ENCODE results near the gene AFDN.

Gene AFDN

DNA sequence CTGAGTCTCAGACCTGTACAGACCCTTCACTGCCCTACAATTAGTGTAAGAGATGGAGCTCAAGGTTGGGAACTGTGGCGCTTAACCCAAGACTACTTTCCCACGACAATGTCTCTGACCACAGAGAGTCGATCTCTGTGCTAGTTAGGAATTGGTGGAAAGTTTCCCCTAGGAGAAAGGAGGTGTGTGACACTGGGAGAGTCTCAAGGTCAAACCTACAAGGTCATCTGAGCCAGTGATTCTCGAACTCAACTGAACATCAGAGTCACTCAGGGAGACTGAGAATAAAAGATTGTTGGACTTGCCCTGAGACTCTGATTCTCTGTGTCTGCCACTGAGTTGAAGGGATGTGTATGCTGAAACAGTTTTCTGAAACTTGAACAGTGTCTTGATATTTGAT is 9.7 kb upstream of the AFDN start:
- no peak for DNase-seq

DNA sequence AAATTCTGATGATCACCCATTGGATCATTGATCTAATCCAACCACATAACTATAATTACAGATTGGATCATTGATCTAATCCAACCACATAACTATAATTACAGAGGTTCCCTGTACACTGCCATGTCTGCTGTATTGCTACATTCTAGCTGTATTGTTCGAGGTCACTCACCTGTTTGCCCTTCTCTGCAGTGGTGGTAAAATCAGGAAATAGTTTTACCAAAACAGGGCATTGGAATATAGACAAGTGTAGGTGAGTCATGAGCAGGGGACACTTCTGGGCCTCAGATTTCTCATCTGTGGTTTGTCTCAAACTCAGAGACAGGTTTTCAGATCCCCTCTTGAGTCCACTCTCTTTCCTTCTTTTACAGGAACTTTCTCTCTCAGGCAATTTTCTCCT is 9.0 kb upstream of the AFDN start:
- no peak for DNase-seq

DNA sequence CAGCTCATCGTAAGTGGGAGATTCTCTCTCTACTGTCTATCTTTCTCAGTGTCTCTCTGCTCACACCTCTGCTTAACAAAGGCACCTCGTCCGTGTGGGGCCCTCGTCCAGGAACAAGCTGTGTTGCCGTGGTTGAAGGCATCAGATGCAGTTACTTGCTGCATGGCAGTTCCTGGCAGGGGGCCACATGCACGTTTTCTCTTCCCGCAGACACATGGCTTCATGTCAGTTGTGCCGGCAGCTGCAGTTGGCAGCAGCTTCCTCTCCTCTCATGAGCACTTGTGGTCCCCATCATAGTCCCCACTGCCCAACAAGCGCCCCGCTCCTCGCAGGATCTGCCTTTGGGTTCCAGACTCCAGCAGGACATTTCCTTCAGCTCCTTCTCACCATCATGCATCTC is 7.1 kb upstream of the AFDN start:
- no peak for DNase-seq

DNA sequence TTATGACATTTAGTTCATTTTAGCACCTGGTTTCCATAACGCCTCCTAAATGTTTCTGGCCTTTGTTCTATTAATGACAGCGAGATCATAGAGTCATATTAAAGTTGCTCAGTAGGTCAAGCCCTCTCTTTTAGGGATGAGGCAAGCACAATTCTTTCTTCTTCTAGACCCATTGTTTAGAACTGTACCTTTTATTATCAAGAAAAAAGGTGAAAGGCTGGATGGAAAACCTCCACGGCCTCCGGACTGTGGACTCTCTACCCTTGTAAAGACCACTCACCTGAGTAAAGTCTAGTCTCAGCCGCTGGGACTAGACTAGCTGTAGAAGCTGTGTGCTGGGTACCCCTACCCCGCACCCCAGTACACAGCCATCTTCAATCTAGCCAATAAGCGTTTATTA is 6.0 kb upstream of the AFDN start:
- DNase-seq: no peak

DNA sequence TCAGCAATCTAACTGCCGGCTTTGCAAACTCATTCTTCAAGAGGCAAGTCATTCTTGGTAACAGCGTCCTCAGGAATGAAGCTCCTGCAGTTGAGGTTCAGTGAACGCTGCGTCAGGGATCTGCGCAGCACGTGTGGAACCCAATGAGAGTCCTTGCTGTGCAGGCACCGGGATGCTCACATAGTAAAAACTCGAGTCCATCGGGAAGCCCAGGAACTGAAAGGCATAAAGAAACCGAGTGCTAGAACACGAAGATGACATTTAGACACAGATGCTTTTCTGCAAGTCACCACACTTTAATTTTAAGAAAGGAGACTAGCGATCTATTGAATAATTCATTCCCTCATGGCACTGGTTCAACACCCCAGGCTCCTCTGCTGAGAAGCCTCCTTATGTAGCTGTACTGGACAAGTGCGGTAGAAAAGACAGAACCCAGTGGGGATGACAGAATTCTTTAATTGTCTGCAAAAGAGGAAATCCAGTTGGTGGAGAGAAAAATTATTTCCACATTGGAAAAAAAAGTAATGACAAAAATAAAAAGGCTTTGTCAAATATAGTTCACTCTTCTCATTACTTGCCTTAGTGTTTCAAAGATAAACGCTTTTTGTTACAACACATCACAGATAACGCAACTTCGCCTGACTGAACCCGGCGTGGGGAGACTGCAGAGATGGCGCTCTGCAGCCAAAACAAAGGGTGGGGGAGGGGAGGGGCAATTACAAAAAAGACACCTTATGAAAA is 1.9 kb upstream of the AFDN start:
- DNase-seq: no peak

DNA sequence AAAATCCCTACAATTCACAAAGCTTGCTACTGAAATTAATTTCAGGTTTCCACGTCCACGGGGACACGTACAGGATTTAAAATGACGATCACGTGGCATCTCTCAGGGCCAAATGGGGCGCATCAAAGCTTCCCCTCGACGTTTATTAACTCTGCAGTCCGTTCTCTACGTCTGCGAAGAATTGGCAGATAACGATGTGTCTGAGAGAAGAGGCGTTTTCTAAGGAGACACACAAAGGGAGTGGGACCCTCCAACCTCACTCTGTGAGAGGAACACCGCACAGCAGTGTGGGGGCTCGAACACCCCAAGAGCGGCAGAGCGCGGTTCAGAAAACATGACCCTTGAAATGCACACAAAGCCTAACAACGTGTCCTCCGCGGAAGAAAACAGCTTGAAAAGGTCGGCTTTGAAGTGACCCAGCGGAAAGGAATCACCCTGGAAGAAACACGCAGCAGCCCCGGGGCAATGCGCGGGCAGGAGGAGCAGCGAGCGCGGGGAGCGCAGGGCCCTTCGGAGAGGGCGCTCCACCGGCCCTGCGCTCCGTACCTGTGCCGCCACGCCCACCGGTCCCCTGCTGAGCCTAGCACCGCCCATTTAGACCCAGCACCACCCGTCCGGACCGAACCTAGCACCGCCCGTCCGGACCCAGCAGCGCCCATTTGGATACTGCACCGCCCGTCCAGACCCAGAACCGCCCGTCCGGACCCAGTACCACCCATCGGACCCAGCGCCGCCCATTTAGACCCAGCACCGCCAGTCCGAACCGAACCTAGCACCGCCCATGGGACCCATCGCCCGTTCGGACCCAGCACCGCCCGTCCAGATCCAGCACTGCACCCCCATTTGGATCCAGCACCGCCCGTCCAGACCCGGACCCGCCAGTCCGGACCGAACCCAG is 1.1 kb upstream of the AFDN start:
- DNase-seq: peak; percentile 77

DNA sequence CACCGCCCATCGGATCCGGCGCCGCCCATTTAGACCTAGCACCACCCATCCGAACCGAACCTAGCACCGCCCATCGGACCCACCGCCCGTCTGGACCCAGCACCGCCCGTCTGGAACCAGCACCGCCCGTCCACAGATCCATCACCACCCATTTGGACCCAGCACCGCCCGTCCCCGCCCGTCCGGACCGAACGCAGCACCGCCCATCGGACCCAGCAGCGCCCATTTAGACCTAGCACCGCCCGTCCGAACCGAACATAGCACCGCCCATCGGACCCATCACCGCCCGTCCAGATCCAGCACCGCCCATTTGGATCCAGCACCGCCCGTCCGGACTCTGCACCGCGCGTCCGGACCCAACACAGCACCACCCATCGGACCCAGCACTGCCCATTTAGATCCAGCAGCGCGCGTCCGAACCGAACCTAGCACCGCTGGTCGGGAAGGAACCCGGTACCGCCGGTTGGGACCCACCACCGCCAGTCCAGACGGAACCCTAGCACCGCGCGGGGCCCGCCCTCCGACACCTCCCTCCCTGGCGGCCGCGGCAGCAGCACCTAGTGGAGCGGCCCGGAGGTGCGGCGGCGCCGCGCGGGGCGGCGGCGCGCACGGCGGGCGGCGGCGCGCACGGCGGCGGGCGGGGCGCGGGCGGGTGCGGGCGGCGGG is 348 bp upstream of the AFDN start:
- DNase-seq: peak; percentile 80

DNA sequence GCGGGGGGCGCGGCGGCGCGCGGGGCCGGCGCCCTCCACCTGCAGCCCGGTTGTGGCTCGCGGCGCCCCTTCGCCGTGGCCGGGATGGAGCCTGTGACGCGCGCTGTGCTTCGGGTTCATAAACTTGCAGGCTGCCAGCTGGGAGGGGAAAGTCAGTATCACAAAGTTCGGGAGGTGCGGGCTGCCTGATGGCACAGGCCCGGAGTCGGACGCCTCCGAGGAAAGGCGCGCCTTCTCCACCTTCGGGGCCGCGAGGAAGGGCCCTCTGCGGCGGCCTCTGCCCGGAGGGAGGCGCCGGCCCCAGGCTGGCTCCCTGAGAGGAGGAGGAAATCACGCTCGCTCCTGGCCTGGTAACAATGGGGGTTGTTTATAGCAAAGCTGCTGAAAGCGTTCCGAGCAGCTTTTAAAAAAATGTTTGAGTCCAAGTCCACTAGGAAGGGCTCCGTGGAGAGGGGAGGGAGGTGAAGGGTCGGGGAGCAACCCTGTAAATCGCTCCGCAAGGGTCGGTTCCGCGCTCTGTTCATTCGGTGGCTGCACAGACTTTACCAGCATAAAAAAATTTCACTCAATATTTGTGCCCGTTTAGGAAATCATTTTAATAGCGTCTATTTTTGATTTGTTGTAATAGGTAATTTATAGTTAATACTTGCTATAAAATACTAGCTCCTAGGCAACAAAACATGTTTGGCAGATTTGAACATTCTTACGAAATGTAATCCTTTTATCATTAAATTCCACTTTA is 1.0 kb downstream of the AFDN start:
- peak; percentile 88 for DNase-seq

DNA sequence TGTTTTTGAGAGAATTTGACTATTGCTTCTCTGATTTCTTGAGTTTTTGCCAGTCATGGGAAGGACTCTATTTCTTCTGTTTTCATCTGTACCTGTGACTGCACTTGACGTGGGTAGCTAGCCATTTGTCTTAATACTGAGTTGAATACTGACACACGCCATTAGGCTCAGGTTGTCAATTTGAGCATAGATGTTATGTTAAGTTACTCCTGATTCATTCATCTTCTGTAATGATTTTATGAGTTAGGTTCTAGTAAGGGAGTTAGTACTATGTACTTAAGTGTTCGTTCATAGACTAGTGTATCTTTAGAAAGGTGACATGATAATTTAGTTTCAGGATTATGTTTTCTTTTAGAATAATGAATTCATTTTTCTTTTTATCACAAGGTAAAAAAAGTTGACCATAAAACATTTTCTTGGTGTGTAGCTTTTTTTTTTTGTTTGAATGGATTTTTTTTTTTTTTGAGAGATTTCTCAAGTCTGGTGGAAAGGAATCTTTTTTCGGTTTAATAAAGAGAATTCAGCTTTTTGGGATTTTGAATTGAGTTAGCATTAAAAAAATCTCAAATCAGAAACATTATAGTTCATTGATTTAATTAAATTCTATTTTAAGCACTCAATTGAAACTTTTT is 1.7 kb downstream of the AFDN start:
- no peak for DNase-seq

DNA sequence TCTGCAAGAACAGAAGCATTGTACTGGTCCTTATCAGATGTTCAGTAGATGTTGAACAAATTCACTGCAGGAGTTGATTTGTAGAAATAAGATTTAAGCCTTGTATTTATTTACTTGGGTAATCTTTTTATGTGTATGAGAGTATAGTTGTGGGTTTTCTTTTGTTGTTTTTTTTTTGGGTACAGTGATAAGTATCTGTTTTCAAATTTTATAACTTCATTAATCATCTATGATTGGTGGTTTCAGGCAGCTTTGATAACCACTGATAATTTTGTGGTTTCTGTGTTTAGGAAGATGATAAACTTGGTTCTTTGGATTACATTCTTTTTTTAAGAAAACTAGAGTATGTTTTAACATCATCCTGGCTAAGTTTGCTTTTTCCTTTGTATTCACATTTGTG is 2.8 kb downstream of the AFDN start:
- DNase-seq: no peak

DNA sequence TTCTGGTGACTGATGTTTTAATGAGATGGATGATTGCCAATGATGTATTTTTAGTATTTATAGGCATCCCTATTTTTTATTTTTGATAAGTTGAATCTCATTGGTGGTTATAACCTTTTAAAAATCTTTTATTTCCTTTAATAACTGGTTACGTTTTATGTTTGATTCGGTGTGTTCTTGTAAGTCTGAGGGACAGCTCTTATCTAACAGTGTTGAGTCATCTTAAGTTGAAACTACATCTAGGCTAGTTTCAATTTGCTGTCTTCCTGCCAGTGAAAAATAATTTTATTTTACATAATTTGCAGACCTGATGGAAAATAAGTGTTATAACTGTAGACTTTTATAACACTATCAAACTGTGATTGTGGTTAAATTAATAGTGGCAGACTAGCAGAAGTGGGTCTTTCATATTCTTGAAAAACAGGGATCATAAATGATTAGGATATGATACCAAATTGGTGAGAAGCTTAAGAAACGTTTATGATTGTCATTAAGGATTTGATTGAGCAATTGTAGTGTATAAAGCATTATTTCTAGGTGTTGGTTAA is 4.6 kb downstream of the AFDN start:
- DNase-seq: no peak

DNA sequence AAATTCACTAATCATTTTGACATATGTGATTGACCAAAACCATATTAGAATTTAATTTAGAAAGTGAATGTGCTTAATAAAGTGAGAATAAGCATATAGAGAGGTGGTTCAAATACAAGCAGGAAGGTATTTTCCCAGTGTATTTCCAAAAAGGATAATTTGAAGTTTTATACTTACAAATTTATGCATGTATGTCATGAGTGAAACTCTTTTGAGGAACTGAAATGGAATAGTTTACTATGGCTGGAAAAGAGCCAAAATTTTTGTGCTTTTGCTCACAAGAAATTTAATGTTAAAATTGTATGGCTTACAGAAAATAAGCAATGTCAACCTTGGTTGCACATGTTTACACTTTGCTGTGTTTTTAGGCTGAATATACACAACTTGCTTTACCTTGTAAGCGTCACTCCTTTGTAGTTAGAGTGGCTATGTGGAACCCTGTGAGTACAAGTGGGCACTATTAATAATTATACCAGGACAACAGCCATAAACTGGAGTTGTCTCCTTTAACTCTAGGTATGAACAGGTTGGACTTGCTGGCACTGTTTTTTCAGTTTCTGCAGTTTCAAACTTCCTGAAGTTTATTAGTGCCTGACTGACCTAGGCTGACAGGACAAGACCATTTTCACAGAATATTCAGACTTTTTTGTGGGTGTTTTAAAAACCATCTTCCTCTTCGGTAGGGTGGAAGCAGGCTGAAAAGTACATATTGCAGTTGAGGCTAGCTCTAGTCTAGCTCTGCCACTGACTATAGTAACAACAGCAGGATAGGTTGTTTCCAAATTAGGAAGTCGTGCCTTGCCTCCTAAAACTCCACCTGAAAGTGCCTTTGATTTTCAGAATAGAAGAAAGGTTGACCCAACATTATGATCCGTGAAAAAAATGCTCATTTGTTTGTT is 6.0 kb downstream of the AFDN start:
- no peak for DNase-seq

DNA sequence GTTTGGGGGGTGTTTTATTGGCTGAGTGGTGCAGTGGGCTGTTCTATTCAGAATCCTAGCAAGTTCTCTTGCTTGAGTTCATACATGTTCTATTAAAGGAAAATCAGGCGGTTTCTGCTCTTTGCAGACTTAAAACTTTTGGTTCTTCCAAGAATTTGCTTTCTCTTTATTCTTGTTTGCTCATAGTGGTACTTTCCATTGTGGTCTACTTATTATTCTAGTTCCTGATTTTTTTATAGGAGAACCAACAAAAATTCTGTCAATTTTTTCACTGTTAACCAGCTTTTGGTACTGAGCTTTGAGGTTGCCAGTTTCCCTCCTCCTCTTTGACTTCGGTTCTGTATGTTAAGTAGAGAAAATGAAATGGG is 6.7 kb downstream of the AFDN start:
- DNase-seq: no peak

DNA sequence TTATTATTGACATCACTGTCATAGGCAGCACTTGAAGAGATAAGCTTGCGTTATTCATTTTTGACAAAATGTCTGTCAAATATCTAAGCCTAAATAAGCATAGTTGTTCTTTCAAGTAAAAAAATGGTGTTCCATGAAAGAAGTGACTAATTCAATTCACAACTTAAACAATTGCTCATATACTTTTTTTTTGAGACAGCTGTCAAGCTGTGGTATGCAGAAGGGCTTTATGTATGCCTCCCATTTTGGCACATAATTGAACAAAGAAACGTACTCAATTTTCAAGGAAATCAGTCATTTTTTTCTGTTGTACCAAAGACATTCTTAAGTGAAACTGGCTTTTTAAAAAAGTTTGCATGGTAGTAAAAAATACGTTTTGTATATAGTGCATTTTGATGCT is 8.5 kb downstream of the AFDN start:
- no peak for DNase-seq

DNA sequence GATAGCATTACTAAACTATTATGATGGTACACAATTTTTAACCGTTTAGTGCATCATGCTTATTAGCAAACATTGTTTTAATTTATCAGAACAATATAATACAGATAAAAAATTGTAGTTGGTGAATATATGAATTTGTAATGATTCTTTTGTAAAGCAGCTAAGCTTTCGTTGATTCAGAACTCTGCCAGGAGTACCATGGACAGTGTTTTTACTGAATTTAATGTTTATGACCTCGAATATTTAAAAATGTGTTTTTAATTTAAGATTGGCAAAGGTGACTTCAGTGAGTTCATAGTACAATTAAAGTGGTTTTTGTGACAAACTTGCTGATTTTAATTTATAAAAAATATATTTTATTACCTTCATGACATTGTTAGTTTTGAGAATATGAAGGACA is 10.0 kb downstream of the AFDN start:
- DNase-seq: no peak

DNA sequence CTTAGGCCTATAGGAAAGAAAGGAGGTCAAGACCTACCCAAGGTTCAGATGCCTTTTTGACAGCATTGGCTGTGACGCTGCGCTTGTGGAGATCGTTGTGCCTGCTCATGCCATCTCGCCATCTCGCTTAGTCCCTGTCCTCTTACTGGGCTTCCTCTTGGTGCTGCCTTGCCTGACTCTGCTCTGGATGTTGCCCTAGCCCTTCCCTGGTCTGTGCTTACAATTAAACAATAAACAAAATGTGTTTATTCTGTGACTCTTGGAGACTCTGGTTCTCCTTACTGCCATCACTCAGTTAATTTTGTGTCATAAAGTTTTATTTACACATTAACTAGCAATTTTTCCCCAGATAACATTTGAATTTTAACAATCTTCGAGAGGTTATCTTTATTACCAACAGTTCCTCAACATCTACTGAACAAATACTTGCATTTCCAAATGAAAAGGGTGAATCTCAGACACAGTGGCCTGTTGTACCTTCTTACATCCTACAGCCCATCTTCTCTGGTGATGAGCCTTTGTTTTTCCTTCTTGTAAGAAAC is 11.6 kb downstream of the AFDN start:
- no peak for DNase-seq

DNA sequence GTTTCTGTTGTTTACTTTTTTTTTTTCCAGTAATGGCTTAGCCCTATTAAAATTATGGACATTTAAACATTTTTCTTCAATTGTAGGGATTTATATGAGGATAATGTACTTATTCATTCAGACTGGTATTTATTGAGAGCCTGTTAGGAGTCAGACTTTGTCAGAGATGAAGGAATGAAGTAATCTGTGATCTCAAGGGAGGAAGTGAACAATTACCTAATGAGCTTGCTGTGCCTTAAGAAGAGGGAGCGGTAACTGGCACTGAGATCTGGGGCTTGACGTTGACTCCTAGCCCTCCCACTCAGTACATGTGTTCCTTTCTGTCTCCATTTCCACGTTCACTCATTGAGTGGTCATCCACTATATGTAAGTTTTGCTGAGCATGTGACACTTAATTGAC is 12.6 kb downstream of the AFDN start:
- no peak for DNase-seq

DNA sequence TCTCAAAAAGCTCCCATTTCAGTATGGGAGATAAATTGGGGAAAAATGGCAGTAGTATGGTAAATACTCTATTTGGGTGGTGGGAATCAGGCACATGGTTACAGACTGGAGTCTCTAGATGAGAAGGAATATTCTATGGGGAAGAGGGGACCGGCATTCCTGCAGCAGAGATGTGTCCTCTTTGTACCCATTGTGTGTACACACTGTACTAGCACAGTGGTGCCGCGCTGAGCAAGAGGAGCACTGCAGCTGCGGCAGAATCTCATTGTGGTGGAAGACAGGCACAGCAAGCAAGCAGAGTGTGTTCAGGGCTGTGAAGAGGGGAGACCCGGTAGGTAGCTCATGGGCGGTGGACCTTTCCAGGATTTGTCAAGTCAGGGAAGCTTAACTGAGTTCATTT is 13.0 kb downstream of the AFDN start:
- no peak for DNase-seq

DNA sequence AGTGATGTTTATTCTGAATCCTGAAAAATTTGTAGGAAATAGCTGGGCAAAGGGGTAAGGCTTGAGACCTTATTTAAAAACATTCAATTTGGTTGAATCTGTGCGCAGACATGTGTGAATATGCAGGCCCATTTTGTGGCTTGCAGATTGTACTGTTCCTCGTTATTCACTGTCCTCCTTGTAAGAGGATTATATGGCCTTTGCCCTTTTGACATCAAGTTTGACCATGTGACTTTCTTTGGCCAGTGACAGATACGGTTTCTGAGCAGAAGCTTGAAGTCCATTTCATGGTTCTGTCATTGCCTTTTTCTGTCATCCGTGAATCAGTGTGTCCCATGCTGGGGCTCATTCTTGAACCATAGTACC is 13.4 kb downstream of the AFDN start:
- DNase-seq: no peak

DNA sequence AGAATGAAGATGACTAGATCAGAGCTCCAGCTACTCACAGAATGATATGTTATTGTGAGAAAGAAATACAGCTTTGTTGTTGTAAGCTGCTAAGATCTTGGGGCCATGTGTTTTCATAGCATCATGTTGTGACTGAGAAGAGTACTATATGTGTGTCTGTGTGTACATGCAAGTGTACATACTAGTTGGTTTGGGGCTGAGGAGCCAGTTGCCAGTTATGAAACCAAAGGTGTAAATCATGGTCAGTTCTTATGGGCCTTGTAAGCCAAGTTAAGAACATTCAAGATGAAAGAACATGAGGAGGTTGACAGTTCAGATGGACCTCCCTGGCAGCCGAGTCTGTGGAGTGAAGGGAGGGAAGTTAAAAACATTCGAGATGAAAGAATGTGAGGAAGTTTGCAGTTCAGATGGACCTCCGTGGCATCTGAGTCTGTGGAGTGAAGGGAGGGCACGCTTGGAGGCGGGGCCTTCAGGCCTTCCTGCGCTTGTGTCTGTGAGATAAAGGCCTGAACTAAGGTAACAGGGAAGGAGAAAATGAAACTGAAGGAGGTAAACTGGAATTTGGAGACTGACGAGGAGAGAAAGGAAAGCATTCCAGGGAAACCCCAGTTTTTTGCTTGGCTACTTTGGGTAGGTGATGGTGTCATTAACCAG is 13.9 kb downstream of the AFDN start:
- no peak for DNase-seq

Measured in right kidney (tissue), 1 donor.